ENCODE measurements around the gene CCSER1.

The CCSER1 gene

GRCh38 chr4:90207887-90208454, 80.8 kb downstream of the CCSER1 start:
- DNase-seq: no peak
- Histone ChIP-seq H3K27me3 (no peaks in the 10 kb centered on the region), H3K4me3 (ENCODE audit: low read depth, low read length) (no peak overlapping the region), H3K36me3 (no peaks in the 10 kb centered on the region), H3K9me3 (no peaks in the 10 kb centered on the region), H3K4me1 (no peaks in the 10 kb centered on the region)
- TF ChIP-seq CTCF (IDR thresholded peaks at IDR 0.05; ENCODE audit: low read depth, low read length): no peak

- no peaks in the 10 kb centered on the region for H3K27me3 ChIP-seq
- TF ChIP-seq CTCF (IDR thresholded peaks at IDR 0.05; ENCODE audit: low read depth, low read length): no peak
- no peaks in the 10 kb centered on the region for H3K9me3 ChIP-seq
- no peak for DNase-seq
- no peak overlapping the region for H3K4me3 ChIP-seq (ENCODE audit: low read depth, low read length)
- no peaks in the 10 kb centered on the region for H3K4me1 ChIP-seq
- H3K36me3 ChIP-seq: no peaks in the 10 kb centered on the region
These were observed 82.7 kb downstream of the CCSER1 start for GRCh38 chr4:90209922-90210321.

- H3K4me1 ChIP-seq: no peaks in the 10 kb centered on the region
- TF ChIP-seq CTCF (IDR thresholded peaks at IDR 0.05; ENCODE audit: low read depth, low read length): no peak
- H3K36me3 ChIP-seq: no peaks in the 10 kb centered on the region
- H3K4me3 ChIP-seq (ENCODE audit: low read depth, low read length): no peak overlapping the region
- no peak for DNase-seq
- H3K27me3 ChIP-seq: no peaks in the 10 kb centered on the region
- no peaks in the 10 kb centered on the region for H3K9me3 ChIP-seq
These were observed 84.0 kb downstream of the CCSER1 start for GRCh38 chr4:90211174-90211573.

GRCh38 chr4:90215286-90215685, 88.1 kb downstream of the CCSER1 start:
- Histone ChIP-seq H3K27me3 (no peaks in the 10 kb centered on the region), H3K4me3 (ENCODE audit: low read depth, low read length) (no peak overlapping the region), H3K4me1 (no peaks in the 10 kb centered on the region), H3K36me3 (no peaks in the 10 kb centered on the region), H3K9me3 (no peaks in the 10 kb centered on the region)
- TF ChIP-seq CTCF (IDR thresholded peaks at IDR 0.05; ENCODE audit: low read depth, low read length): no peak
- DNase-seq: no peak

GRCh38 chr4:90219822-90220221, 92.6 kb downstream of the CCSER1 start:
- H3K9me3 ChIP-seq: no peaks in the 10 kb centered on the region
- no peaks in the 10 kb centered on the region for H3K36me3 ChIP-seq
- DNase-seq: no peak
- H3K4me1 ChIP-seq: no peaks in the 10 kb centered on the region
- no peaks in the 10 kb centered on the region for H3K27me3 ChIP-seq
- 0 out of 2 replicates have a peak overlapping the region, but pooled peaks have one; percentile 10 for H3K4me3 ChIP-seq (ENCODE audit: low read depth, low read length)
- TF ChIP-seq CTCF (IDR thresholded peaks at IDR 0.05; ENCODE audit: low read depth, low read length): no peak

GRCh38 chr4:90220459-90220858, 93.3 kb downstream of the CCSER1 start:
- Histone ChIP-seq H3K9me3 (no peaks in the 10 kb centered on the region), H3K4me3 (ENCODE audit: low read depth, low read length) (0 out of 2 replicates have a peak overlapping the region, but pooled peaks have one; percentile 10), H3K27me3 (no peaks in the 10 kb centered on the region), H3K36me3 (no peaks in the 10 kb centered on the region), H3K4me1 (no peaks in the 10 kb centered on the region)
- no peak for TF ChIP-seq CTCF (IDR thresholded peaks at IDR 0.05; ENCODE audit: low read depth, low read length)
- peak; percentile 28 for DNase-seq

Measured in BE2C (cell line).